HG02623 (cell line): ENCODE results near the gene FTCD.
"Not testable (repeated sequence)": the region's sequence is repeated elsewhere in the genome, so short reads cannot be mapped to it uniquely, and the experiment has no call there.

ENCODE experiments used
- ATAC-seq: cut with Tn5 transposase; IDR thresholded peaks from one replicate; pipeline ENCODE4 v1.9.1; 2021; ENCODE audit warnings: moderate library complexity; ENCODE audit not compliant: unreplicated experiment

FTCD gene

GRCh38 chr21:46154155-46154954 is 1.0 kb downstream of the FTCD start:
- no peak for ATAC-seq

- ATAC-seq, result no peak
Measured at GRCh38 chr21:46153247-46154154, 1.9 kb downstream of the FTCD start.

- no peak for ATAC-seq
Measured at GRCh38 chr21:46152927-46153246, 2.5 kb downstream of the FTCD start.

- no peak for ATAC-seq
Measured at GRCh38 chr21:46151989-46152926, 3.1 kb downstream of the FTCD start.

DNA sequence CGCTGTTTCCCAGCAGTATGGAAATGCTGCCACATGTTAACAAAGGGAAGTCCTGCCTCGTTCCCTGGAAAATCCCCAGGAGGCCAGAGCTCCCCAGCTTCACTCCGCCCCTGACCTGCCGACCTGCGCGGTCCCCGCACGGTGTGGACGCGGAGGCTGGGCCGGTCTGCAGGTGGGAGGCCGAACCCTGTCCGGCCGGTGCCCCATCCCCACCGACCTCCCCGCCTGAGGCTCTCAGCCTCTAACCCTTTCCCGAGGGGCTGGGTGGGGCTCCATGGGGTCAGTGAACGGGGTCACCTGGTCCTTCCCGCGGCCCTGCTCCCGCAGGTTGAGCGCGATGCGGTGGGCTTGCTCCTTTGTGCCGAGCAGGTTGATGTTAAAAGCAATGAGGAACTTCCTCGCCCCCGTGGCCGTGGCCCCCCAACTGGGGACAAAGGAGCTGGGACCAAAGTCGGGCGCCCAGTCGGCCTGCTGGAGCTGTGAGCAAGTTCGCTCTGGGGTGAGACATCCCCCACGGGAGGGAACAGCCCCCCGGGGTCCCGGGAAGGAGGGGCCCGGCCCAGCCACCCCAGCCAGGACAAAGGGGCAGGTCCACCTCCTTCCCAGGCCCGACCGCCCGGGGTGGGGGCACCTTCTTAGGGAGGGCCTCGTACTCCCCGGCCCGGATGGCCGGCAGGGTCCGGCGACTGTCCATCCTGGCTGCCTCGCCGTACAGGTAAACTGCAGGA is 4.0 kb downstream of the FTCD start:
- no peak for ATAC-seq

DNA sequence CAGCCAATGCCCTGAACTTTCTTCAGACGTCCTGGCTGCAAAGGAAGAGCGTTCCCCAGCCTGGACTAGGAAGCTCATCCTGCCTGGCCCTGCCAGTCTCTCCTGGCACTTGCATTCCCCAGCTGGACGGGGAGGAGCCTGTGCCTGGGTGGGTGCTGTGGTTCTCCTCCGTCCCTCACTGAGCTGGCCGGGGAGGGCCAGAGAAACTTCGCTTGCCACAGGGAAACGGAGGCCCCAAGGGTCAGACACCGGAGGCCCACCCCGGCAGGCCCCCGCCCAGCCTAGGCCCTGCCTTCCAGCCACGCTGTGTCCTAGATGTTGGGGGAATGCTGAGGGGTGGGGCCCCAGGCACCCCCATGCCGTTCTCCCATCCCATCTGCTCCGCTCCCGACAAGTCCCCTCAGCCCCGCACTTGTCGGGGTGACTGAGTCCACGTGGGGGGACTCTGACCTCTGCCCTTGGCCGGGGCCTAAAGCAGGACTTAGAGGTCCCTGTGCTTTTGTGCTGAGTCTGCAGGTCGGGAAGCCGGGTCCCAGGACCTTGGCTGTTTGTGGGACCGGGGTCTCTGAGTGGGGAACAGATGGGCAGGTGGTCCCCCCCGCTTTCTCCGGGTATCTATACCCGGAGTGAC is 4.8 kb downstream of the FTCD start:
- no peak for ATAC-seq

GRCh38 chr21:46150073-46150472 is 5.3 kb downstream of the FTCD start:
- ATAC-seq, result no peak

GRCh38 chr21:46149205-46149901 is 6.0 kb downstream of the FTCD start:
- ATAC-seq, result no peak

- no peak for ATAC-seq
Measured at GRCh38 chr21:46148106-46148505, 7.3 kb downstream of the FTCD start.

DNA sequence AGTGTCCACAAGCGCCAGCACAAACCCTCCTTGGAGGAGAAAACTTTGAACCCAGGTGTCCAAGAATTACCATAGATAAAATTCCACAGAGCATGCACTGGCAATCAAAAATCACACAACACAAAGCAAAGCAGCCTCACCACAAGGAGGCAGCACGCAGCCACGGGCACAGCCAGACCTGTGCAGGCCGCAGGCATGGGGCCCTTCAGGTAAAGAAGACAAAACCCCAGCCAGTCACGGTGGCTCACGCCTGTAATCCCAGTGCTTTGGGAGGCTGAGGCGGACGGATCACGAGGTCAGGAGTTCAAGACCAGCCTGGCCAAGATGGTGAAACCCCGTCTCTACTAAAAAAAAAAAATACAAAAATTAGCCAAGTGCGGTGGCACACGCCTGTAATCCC is 8.0 kb downstream of the FTCD start:
- not testable (repeated sequence) for ATAC-seq

- no peak for ATAC-seq
Measured at GRCh38 chr21:46146856-46147255, 8.5 kb downstream of the FTCD start.

GRCh38 chr21:46145840-46146691 is 9.3 kb downstream of the FTCD start:
- ATAC-seq, result no peak

GRCh38 chr21:46145159-46145839 is 10.1 kb downstream of the FTCD start:
- ATAC-seq, result no peak

- ATAC-seq, result no peak
Measured at GRCh38 chr21:46144464-46145070, 10.8 kb downstream of the FTCD start.

- no peak for ATAC-seq
Measured at GRCh38 chr21:46142582-46143473, 12.6 kb downstream of the FTCD start.

DNA sequence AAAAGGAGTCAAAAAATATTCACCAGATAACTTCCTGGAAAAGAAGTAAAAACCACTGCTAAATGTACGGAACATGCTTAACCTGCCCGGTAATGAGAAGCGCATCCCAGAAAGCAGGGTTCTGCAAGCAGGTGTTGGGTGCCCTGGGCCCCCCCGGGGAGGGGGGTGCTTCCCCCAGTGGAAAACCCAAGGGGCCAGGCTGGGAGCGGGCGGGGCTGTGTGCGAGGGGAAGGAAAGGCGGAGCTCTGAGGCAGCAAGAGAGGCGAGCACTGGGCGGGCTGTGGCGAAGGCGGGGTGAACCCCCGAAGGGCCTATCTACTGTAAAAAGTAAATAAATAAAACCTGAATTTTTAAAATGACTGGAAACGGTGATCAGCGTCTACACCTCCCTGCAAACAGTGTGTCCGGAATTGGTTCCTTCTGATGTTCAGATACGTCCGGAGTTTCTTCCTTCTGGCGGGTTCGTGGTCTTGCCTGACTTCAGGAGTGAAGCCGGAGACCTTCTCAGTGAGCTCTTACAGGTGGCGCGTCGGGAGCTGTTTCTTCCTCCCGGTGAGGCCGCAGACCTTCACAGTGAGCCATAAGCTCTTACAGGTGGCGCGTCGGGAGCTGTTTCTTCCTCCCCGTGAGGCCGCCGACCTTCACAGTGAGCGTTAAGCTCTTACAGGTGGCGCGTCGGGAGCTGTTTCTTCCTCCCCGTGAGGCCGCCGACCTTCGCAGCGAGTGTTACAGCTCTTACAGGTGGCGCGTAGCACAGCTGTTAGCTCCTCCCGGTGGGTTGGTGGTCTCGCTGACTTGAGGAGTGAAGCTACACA is 13.4 kb downstream of the FTCD start:
- no peak for ATAC-seq
